SK-MEL-5 (cell line): Measurements from ENCODE around the gene CASS4. TPM values are rescaled to one million over a fixed set of nuclear protein-coding genes. Genes with fewer than 3 reads are reported as not detected.
A peak's percentile ranks its signal among the peaks of the same experiment; 100 is the strongest.

Experiments
- DNase-seq: peaks from one replicate; pipeline ENCODE4 v3.0.0-alpha.2; 2016; ENCODE audit warnings: low read depth, low spot score
- in situ Hi-C: cut with HindIII; loops from 2 replicates; pipeline ENCODE4 v1.10.0; 2016; ENCODE audit warnings: low sequenced_read_pairs, high pct_unique_total_duplicates, low pct_unique_long_range_greater_than_20kb
- total RNA-seq: library from RNA; depleted of rRNA; stranded (reverse); fragments of >200 nt; shearing (Covaris generic); gene quantifications from 2 replicates; pipeline ENCODE4 v1.2.3, GENCODE V29; 2014

Gene CASS4
- total RNA-seq, 1 experiment from 2014 or later = not detected

GRCh38 chr20:56417911-56418310 is 5.9 kb downstream of the CASS4 start:
- DNase-seq = no peak
- in situ Hi-C loops = no loop called here

- in situ Hi-C loops = no loop called here
- no peak for DNase-seq
Observed at GRCh38 chr20:56418385-56418861, 6.4 kb downstream of the CASS4 start.

DNA sequence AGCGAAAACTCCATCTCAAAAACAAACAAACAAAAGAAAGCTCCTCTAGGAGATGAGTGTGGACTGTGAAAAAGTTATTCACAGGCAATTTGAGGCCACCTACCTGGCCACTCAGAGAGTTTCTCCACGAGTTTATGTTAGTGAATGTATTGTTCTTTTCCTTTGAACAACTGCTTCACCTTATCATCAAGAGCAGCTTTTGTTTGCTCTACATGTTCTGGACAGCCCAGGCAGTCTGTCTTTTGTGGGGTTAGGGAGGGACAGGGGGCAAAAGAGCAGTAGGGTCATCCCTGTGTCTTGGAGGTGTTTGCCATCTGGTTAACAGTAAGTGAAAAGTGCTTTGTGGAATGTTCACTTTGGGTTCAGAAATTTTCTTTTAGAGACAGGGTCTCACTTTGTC is 8.0 kb downstream of the CASS4 start:
- DNase-seq = no peak
- in situ Hi-C loops = no loop called here

- in situ Hi-C loops = no loop called here
- no peak for DNase-seq
Observed at GRCh38 chr20:56420940-56421688, 9.1 kb downstream of the CASS4 start.

DNA sequence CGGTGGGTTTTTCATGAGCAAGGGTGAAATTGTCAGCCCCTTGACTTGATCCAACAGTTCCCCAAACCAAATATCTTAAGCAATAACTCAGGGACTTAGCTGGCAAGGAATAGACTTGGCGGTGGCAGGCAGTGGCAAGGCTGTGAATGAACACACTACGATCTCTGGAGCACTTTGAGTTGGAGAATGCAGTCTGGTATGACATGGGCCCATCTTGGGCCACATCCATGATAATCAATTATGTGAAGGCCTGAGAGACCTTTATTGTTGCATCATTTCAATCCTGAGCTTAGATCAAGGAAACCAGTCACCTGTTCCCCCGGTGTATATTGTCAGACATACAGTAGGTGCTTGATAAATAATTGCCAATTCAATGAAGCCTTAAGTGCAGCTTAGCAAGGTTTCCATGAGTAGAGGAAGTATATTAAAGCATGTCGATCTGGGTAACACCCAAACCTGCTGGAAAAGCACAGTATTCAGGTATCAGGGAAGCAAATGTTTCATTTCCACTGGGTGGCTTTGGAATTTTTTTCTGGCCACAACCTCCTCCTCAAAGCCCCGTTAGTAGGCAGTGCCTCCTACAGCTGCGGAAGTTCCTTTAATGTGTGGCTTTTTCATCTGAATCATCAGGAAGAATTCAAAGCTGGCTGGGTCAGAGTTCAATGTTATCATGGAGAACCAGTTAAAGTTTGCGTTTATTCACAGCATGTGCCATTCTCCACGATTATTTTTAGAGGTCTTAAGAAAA is 10.2 kb downstream of the CASS4 start:
- in situ Hi-C loops = no loop called here
- no peak for DNase-seq

DNA sequence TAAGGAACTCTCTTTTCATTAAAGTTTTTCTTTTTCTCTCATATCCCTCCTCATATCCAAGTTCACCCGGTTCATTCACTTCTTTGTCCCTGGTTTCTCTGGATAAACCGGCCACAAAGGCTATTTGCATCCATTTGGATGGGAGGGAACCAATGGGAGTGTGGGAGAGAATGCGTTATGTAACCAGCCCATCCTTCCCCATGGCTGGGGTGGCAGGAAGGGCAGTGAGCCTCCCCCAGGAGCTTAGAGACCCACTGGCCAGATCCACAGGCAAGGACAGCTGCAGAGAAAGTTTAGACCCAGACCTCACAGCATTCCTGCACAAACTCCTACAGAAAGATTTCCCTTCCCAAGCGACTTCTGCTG is 10.7 kb downstream of the CASS4 start:
- in situ Hi-C loops = no loop called here
- DNase-seq = no peak

GRCh38 chr20:56423211-56423610 is 11.2 kb downstream of the CASS4 start:
- DNase-seq = no peak
- in situ Hi-C loops = no loop called here

DNA sequence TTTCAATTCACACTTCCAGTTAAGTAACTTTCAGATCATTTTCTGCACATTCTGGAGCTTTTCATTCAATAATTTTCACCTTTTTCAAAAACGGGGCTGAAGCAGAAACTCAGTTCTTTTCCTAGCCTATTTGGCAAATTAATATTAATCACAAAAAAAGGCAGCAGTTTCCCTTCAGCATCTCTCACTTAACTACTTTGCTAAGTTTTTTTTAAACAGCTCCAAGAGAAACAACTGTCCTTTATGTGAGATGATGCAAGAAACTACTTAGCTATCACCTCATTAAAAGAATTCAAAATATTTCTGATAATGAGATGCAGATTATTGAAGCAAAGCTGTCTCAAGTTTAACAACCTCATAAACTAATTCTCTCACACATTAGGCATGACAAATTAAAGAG is 11.8 kb downstream of the CASS4 start:
- in situ Hi-C loops = no loop called here
- no peak for DNase-seq

DNA sequence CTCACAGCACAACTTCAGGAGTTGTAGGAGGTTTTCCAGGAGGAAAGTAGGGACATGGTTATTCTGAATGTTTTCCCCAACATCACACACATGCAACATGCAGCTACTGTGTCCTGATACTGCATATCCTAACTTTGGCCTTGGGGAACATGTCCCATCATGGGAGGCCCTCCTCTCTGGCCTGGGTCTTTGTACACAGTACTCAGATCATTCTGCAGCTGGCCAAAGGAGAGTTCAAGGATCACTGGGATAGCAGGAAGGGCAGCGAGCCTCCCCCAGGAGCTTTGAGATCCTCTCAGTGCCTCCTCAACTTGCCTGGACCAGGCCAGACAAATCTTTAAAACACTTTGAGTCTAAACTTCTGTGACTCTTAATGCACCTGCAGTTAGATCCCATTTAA is 12.9 kb downstream of the CASS4 start:
- no peak for DNase-seq
- in situ Hi-C loops = no loop called here

DNA sequence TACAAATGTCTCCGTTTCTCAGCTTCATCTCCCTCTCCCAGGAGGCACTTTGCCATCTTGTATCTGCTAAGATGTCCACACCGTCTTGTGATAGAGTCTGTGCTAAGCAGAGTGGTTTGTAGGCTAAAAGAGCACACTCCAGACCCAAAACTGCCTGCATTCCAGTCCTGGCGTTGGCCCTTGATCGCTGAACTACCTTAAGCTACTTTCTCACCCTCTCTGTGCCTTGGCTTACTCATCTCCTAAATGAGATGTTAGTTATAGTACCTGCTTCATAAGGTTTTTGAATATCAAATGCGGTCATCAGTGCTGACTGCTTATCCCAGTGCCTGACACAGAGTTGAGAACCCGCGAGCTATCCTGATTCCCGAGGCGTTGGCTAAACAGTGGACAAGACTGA is 14.0 kb downstream of the CASS4 start:
- DNase-seq = no peak
- in situ Hi-C loops = no loop called here

DNA sequence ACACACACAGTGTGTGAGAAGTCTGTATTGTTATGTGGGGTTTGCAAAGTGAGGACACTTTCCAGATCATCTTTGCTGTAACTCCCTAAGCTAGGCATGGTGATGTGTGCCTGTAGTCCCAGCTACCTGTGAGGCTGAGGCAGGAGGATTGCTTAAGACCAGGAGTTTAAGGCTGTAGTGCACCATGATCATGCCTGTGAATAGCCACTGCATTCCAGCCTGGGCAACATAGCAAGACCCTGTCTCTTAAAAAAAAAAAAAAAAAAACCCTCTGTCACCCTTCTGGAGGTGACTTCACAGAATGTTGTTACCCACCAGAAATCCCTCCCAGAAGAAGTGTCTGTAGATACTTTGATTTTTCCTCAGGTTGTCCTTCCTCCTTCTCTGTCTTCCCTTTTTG is 14.9 kb downstream of the CASS4 start:
- in situ Hi-C loops = no loop called here
- no peak for DNase-seq

DNA sequence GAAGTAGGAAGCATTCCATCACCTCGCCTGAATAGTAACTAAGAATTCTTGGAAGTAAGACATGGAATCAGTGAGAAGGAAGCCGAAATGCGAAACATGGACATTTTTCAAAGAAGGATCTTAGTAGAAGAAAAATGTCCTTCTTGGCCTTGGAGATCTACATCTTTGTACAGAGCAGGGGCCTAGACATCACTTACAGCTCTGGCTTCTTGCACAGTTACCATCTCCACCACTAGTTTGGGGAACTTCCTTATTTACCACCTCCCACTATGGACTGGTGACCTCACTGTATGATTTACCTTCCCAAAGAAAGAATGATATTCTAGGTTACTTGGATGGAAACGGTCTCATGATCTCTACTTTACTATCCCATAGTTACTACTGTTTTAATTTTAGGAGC is 15.7 kb downstream of the CASS4 start:
- no peak for DNase-seq
- in situ Hi-C loops = no loop called here

GRCh38 chr20:56428410-56428809 is 16.4 kb downstream of the CASS4 start:
- DNase-seq = no peak
- in situ Hi-C loops = no loop called here

DNA sequence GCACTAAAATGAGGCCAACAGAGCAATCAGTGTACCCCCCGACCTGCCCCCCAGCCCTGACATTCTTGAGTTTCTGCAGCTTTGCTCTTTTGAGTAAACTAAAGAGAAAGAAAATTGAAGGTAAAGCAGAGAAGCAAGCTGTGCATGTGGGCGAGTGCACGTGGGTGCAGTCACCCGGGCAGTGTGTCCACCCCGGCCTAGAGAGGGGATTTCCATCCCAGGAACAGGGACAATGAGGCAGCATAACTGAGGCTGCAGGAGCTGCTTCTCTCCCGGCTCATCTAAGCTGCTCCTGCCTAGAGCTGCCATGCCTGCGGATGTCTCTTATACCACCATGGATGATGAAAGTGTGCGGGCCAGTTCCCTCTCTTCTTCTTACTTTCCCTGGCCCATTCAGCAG is 16.8 kb downstream of the CASS4 start:
- DNase-seq = no peak
- in situ Hi-C loops = no loop called here

- no peak for DNase-seq
- in situ Hi-C loops = no loop called here
Observed at GRCh38 chr20:56429502-56429901, 17.4 kb downstream of the CASS4 start.

GRCh38 chr20:56429941-56430340 is 17.9 kb downstream of the CASS4 start:
- no peak for DNase-seq
- in situ Hi-C loops = no loop called here

GRCh38 chr20:56430461-56430860 is 18.4 kb downstream of the CASS4 start:
- no peak for DNase-seq
- in situ Hi-C loops = no loop called here

DNA sequence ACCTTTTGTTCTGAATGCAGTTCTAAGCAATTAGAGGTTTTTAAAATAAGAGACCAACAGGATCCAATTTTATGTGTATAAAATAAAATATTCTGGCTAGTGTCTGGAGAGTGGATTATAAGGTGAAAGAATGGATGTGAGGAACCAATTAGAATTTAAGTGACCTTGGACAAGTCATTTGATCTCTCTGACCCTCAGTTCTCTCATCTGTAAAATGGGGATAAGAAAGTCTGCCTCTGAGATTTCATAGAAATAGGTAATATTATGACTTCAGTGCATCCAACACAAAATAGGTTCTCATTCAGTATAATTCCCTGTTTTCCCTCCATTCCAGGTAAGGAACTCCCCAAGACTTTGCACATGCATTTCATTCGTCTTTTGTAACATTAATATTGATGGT is 18.9 kb downstream of the CASS4 start:
- DNase-seq = no peak
- in situ Hi-C loops = no loop called here

DNA sequence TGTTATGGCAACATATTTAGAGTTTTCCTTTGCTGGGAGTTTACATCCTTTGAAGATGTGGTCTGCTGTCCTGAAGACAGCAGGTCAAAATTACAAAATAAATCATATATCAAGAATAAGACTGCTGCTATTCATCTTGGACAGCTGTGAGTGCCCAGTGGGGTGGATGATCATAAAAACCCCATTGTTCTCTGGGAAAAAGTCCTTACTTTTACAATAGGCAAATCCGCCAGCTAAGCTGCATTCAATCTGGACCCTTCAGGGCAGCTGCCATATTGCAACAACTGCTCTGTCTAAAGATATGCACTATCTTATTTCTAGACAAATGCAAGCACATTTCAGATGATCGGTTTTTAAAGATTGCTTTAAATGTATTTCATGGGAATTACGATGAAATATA is 19.4 kb downstream of the CASS4 start:
- in situ Hi-C loops = no loop called here
- DNase-seq = peak; percentile 78
